Right cardiac atrium (tissue), 5 donors: ENCODE data around the gene ANAPC16. TPM values are rescaled to one million over a fixed set of nuclear protein-coding genes. Genes with fewer than 3 reads are reported as not detected.

ENCODE experiments used
- ATAC-seq, 2 donors: fragments of 200-7000 bp; cut with Tn5 transposase; one replicate each; pipeline versions ENCODE4 v1.8.0 to v1.9.1; 2020; ENCODE audit warnings: moderate library complexity in 2 of 2, mild to moderate bottlenecking in 1 of 2
- DNase-seq, 3 donors: peaks; one replicate each; pipeline ENCODE4 v3.0.0-alpha.2; 2020
- H3K27ac ChIP-seq: one replicate; pipeline ENCODE4 v1.5.1; 2013; ENCODE audit warnings: mild to moderate bottlenecking, low read length, control low read depth, moderate library complexity
- H3K27me3 ChIP-seq: one replicate; pipeline ENCODE4 v1.6.1; 2013; ENCODE audit not compliant: control insufficient read depth, insufficient read depth
- H3K4me1 ChIP-seq: one replicate; pipeline ENCODE4 v1.6.1; 2013; ENCODE audit warnings: low read length; ENCODE audit not compliant: control insufficient read depth, insufficient read depth
- H3K4me3 ChIP-seq: one replicate; pipeline ENCODE4 v1.5.1; 2013; ENCODE audit warnings: low read length, control low read depth
- H3K9me3 ChIP-seq: one replicate; pipeline ENCODE4 v1.6.1; 2013; ENCODE audit warnings: low read length; ENCODE audit not compliant: control insufficient read depth
- WGBS: extraction: QIAGEN DNeasy Blood & Tissue Kit; methylation state at CpG from one replicate; pipeline ENCODE4 v1.1.7; 2013; 5-methylcytosine and 5-hydroxymethylcytosine counted together
- intact Hi-C, 4 donors: fragments of 100-400 bp; cut with DNase I; formaldehyde crosslinking; loops; one replicate each; pipeline versions ENCODE4 v1.11.0 to v1.14.0; 2022 to 2023
- long read RNA-seq, 4 donors: library from polyadenylated mRNA; unstranded; transcript quantifications; one replicate each; pipeline ENCODE4 v2.0.0, GENCODE V29; 2020 to 2021
- polyA plus RNA-seq: library from polyadenylated mRNA; stranded (reverse); fragments of 200-250 nt; gene quantifications from one replicate; pipeline ENCODE4 v1.2.3, GENCODE V29; 2013
- total RNA-seq, 4 donors: library from RNA; stranded (reverse); fragmentation: NEBNext Ultra II Directional; extraction: Animal tissue kit (Norgen Biotek cat#: 25700); gene quantifications; one replicate each; pipeline ENCODE4 v1.2.1, GENCODE V29; 2021
- donor health status: healthy with polysubstance abuse.
- donor health status: DM: no; HTN: yes; CAD: no.
- donor health status: DM: no; HTN: no; CAD: no.
- donor health status: DM: no; HTN: yes; CAD: no; lungs with severe emphysema.
- donor health status: DM: yes; HTN: yes; CAD: no.

ANAPC16 gene
- total RNA-seq, result 100 to 1,000 TPM; 190 to 236 (median 223) TPM
- 287 TPM for polyA plus RNA-seq
- long read RNA-seq, donor 1, transcript ANAPC16-201 (4 exons, 3,195 nt), result major isoform, 172 of 417 reads
- long read RNA-seq, donor 1, transcript ANAPC16-203 (3 exons, 734 nt), result minor isoform, 7 of 417 reads
- long read RNA-seq, donor 1, transcript ANAPC16-205 (5 exons, 3,567 nt), result minor isoform, 65 of 417 reads
- long read RNA-seq, donor 1, partial matches to known transcripts, result 50 of 417 reads
- long read RNA-seq, donor 1, other reads (novel, unspliced or antisense), result 121 of 417 reads
- long read RNA-seq, donor 2, transcript ANAPC16-203 (3 exons, 734 nt), result minor isoform, 5 of 236 reads
- long read RNA-seq, donor 2, transcript ANAPC16-201 (4 exons, 3,195 nt), result major isoform, 62 of 236 reads
- long read RNA-seq, donor 2, transcript ANAPC16-205 (5 exons, 3,567 nt), result minor isoform, 48 of 236 reads
- long read RNA-seq, donor 2, partial matches to known transcripts, result 32 of 236 reads
- long read RNA-seq, donor 2, other reads (novel, unspliced or antisense), result 87 of 236 reads
- long read RNA-seq, donor 3, transcript ANAPC16-202 (3 exons, 1,828 nt), result minor isoform, 9 of 480 reads
- long read RNA-seq, donor 3, transcript ANAPC16-203 (3 exons, 734 nt), result minor isoform, 18 of 480 reads
- long read RNA-seq, donor 3, transcript ANAPC16-201 (4 exons, 3,195 nt), result major isoform, 244 of 480 reads
- long read RNA-seq, donor 3, transcript ANAPC16-205 (5 exons, 3,567 nt), result minor isoform, 44 of 480 reads
- long read RNA-seq, donor 3, partial matches to known transcripts, result 19 of 480 reads
- long read RNA-seq, donor 3, other reads (novel, unspliced or antisense), result 146 of 480 reads
- long read RNA-seq, donor 4, transcript ANAPC16-205 (5 exons, 3,567 nt), result major isoform, 56 of 215 reads
- long read RNA-seq, donor 4, transcript ANAPC16-203 (3 exons, 734 nt), result minor isoform, 5 of 215 reads
- long read RNA-seq, donor 4, transcript ANAPC16-201 (4 exons, 3,195 nt), result minor isoform, 55 of 215 reads
- long read RNA-seq, donor 4, partial matches to known transcripts, result 21 of 215 reads
- long read RNA-seq, donor 4, other reads (novel, unspliced or antisense), result 78 of 215 reads

- H3K4me1 ChIP-seq, result no peaks in the 10 kb centered on the region
- ATAC-seq (peak; percentile 98 to 99), DNase-seq (peak; percentile 93 to 97 (median 97))
- WGBS, result under 1% methylated on average over 64 of the region's 64 CpGs
- H3K27ac ChIP-seq, result peak within 1 kb of the TSS; percentile 95
- H3K9me3 ChIP-seq, result no peaks in the 10 kb centered on the region
- intact Hi-C loops, result loop anchor here in 1 of 4 donors (10.0 kb wide), 1 partner anchor 119 kb away; no protein-coding TSS in a partner anchor
- peak within 1 kb of the TSS; percentile 48 for H3K4me3 ChIP-seq
- no peaks in the 10 kb centered on the region for H3K27me3 ChIP-seq
Measured at GRCh38 chr10:72215611-72216549, at the start of gene ANAPC16, which contains the start of gene ASCC1. Gene ANAPC16 (plus strand): TSS chr10:72216012. CDS start chr10:72223915, 7,903 bp downstream. Gene ASCC1 (minus strand): TSS chr10:72216276. CDS start chr10:72213298, 2,978 bp downstream.

GRCh38 chr10:72167118-72167517 is 48.7 kb upstream of the ANAPC16 start:
- Histone ChIP-seq H3K27ac (no peak overlapping the region), H3K4me3 (no peak overlapping the region), H3K4me1 (peaks cover 6% of the 10 kb centered on the region), H3K27me3 (no peaks in the 10 kb centered on the region), H3K9me3 (no peaks in the 10 kb centered on the region)
- intact Hi-C loops, result no loop called here
- 97% methylated on average over 3 of the region's 3 CpGs for WGBS
- ATAC-seq (no peak), DNase-seq (no peak)

GRCh38 chr10:72170263-72170662 is 45.5 kb upstream of the ANAPC16 start:
- Histone ChIP-seq H3K4me1 (peaks cover 7% of the 10 kb centered on the region), H3K27ac (no peak overlapping the region), H3K4me3 (no peak overlapping the region), H3K9me3 (no peaks in the 10 kb centered on the region), H3K27me3 (no peaks in the 10 kb centered on the region)
- WGBS, result 68% methylated on average over 4 of the region's 4 CpGs
- ATAC-seq, result peak; percentile 47 to 58
- peak in 1 of 3 donors; percentile 58 for DNase-seq
- intact Hi-C loops, result no loop called here

GRCh38 chr10:72170733-72171132 is 45.1 kb upstream of the ANAPC16 start:
- no peaks in the 10 kb centered on the region for H3K9me3 ChIP-seq
- H3K27me3 ChIP-seq, result no peaks in the 10 kb centered on the region
- no peak overlapping the region for H3K27ac ChIP-seq
- H3K4me1 ChIP-seq, result peaks cover 10% of the 10 kb centered on the region
- H3K4me3 ChIP-seq, result no peak overlapping the region
- WGBS, result 88% methylated on average over 4 of the region's 4 CpGs
- DNase-seq (no peak), ATAC-seq (no peak)
- intact Hi-C loops, result no loop called here

- intact Hi-C loops, result no loop called here
- 74% methylated on average over 7 of the region's 7 CpGs for WGBS
- H3K4me3 ChIP-seq, result no peak overlapping the region
- H3K9me3 ChIP-seq, result no peaks in the 10 kb centered on the region
- peaks cover 7% of the 10 kb centered on the region for H3K4me1 ChIP-seq
- peak overlapping the region; percentile 37 for H3K27ac ChIP-seq
- no peak for DNase-seq
- peak; percentile 42 to 80 for ATAC-seq
- H3K27me3 ChIP-seq, result no peaks in the 10 kb centered on the region
Measured at GRCh38 chr10:72171175-72171630, 44.6 kb upstream of the ANAPC16 start.

GRCh38 chr10:72173262-72173618 is 42.6 kb upstream of the ANAPC16 start:
- Histone ChIP-seq H3K27ac (peak overlapping the region; percentile 62), H3K4me3 (no peak overlapping the region), H3K27me3 (no peaks in the 10 kb centered on the region), H3K9me3 (no peaks in the 10 kb centered on the region), H3K4me1 (peaks cover 7% of the 10 kb centered on the region)
- WGBS, result 80% methylated on average over 3 of the region's 3 CpGs
- ATAC-seq (no peak), DNase-seq (no peak)
- intact Hi-C loops, result no loop called here

GRCh38 chr10:72173619-72174296 is 42.1 kb upstream of the ANAPC16 start:
- Histone ChIP-seq H3K4me1 (peaks cover 7% of the 10 kb centered on the region), H3K9me3 (no peaks in the 10 kb centered on the region), H3K4me3 (no peak overlapping the region), H3K27ac (peak overlapping the region; percentile 80), H3K27me3 (no peaks in the 10 kb centered on the region)
- DNase-seq (no peak), ATAC-seq (no peak)
- intact Hi-C loops, result no loop called here
- WGBS, result 78% methylated on average over 7 of the region's 7 CpGs

- Histone ChIP-seq H3K4me3 (no peak overlapping the region), H3K9me3 (no peaks in the 10 kb centered on the region), H3K27ac (peak overlapping the region; percentile 80), H3K4me1 (peaks cover 7% of the 10 kb centered on the region), H3K27me3 (no peaks in the 10 kb centered on the region)
- DNase-seq (no peak), ATAC-seq (no peak)
- intact Hi-C loops, result no loop called here
Measured at GRCh38 chr10:72174297-72174662, 41.5 kb upstream of the ANAPC16 start.

- no peak for ATAC-seq
- no peak for DNase-seq
- intact Hi-C loops, result no loop called here
- Histone ChIP-seq H3K27ac (peak overlapping the region; percentile 68), H3K27me3 (no peaks in the 10 kb centered on the region), H3K9me3 (no peaks in the 10 kb centered on the region), H3K4me3 (no peak overlapping the region), H3K4me1 (peaks cover 4% of the 10 kb centered on the region)
- 46% methylated on average over 1 of the region's 1 CpG for WGBS
Measured at GRCh38 chr10:72175149-72175548, 40.7 kb upstream of the ANAPC16 start.
